AG09319 (cell line): ENCODE data around the gene CT47A1.
"Not testable (repeated sequence)": the region's sequence is repeated elsewhere in the genome, so short reads cannot be mapped to it uniquely, and the experiment has no call there.

Experiments
- DNase-seq: peaks from one replicate; pipeline ENCODE4 v3.0.0-alpha.2; 2010; ENCODE audit warnings: low read depth; ENCODE audit errors: extremely low read depth
- TF ChIP-seq, protein P1 (sequence below): IDR thresholded peaks from 2 replicates; pipeline ENCODE4 v1.5.1; 2011; ENCODE audit warnings: low read depth, mild to moderate bottlenecking, inconsistent platforms, low read length, moderate library complexity

Gene CT47A1

DNA sequence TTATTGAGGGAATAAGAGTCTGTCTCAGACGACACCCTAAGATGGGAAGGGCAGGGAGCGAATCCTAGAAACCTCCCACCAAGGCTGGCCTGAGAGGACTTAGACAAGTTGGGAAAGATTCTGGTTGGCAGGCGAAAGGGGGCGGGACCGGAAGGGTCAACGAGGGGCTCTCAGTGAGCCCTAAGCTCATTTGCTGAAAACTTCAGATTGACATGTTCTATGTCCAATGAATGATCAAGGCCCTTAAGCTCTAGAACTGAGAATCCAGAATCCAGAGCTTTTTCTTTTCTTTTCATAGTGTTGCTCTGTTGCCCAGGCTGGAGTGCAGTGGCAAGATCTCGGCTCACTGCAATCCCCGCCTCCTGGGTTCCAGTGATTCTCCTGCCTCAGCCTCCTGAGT, at the start of gene CT47A1:
Gene CT47A1, minus strand, starts transcription at position 101 of the 400 bp plus-strand sequence. CDS start 231 bp downstream, outside the sequence.
- not testable (repeated sequence) for DNase-seq

DNA sequence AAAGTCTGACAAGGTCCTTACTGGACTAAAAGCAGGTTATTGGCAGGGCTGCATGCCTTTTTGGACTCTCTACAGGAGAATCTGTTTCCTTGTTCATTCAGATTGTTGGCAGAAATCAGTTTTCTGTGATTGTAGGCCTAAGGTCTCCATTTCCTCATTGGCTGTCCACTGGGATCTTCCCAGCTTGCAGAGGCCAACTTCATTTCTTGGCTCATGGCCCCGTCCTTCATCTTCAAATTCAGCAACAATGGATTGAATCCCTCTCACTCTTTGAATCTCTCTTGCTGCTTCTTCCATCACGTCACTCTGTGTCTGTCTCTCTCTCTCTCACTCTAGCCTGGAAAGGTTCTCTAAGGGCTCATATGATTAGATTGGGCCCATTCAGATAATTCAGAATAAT, 47.0 kb upstream of the CT47A1 start:
- TF ChIP-seq, protein P1, sequence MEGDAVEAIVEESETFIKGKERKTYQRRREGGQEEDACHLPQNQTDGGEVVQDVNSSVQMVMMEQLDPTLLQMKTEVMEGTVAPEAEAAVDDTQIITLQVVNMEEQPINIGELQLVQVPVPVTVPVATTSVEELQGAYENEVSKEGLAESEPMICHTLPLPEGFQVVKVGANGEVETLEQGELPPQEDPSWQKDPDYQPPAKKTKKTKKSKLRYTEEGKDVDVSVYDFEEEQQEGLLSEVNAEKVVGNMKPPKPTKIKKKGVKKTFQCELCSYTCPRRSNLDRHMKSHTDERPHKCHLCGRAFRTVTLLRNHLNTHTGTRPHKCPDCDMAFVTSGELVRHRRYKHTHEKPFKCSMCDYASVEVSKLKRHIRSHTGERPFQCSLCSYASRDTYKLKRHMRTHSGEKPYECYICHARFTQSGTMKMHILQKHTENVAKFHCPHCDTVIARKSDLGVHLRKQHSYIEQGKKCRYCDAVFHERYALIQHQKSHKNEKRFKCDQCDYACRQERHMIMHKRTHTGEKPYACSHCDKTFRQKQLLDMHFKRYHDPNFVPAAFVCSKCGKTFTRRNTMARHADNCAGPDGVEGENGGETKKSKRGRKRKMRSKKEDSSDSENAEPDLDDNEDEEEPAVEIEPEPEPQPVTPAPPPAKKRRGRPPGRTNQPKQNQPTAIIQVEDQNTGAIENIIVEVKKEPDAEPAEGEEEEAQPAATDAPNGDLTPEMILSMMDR, result no peak
- DNase-seq, result no peak

DNA sequence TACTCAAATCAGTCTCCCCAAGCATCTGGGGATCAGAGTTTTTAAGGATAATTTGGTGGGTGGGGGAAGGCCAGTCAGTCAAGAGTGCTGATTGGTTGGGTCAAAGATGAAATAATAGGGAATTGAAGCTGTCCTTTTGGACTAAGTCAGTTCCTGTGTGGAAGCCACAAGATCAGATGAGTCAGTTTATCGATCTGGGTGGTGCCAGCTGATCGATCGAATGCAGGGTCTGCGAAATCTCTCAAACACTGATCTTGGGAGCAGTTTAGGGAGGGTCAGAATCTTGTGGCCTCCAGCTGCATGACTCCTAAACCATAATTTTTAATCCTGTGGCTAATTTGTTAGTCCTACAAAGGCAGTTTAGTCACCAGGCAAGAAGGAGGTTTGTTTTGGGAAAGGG, 44.5 kb upstream of the CT47A1 start:
- TF ChIP-seq, protein P1, result no peak

DNA sequence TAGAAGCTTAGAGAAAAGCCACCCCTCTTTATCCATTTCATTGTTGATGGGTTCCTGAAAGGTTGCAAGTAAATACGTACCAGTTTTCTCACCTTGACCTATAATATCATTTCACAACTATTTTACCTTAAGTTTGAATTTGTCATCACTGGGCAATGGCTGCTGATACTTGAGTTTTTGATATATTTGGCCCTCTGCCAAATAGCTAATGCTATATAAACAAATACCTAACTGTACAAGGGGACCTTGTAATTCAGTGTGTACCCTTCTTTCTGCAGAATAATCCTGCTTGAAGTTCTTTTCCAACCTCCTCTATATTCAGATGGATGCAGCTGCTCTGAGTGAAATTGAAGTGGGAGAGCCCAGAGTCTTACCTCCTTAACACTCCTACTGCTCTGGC, 42.9 kb upstream of the CT47A1 start:
- DNase-seq, result no peak
- TF ChIP-seq, protein P1, result no peak

More for the DNA sequence above, 44.5 kb upstream of the CT47A1 start:
- DNase-seq, result no peak

DNA sequence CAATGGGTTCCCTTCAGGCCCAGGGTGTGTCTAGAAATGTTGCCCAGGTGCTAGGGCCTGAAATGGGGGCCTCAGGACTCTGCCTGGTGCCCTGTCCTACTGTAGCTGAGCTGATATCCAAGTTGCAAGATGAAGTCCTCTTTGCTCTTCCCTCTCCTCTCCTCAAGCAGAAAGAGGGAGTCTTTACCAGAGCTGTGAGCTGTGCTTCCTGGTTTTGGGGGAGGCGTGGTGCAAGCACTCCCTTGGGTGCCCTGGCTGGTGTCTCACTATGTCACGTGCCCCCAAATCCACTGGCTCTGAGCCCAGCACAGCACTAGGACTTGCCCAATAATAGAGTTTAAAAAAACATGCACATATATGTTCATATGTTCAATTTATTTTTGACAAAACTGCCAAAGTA, 29.3 kb upstream of the CT47A1 start:
- DNase-seq, result no peak
- TF ChIP-seq, protein P1, result no peak

DNA sequence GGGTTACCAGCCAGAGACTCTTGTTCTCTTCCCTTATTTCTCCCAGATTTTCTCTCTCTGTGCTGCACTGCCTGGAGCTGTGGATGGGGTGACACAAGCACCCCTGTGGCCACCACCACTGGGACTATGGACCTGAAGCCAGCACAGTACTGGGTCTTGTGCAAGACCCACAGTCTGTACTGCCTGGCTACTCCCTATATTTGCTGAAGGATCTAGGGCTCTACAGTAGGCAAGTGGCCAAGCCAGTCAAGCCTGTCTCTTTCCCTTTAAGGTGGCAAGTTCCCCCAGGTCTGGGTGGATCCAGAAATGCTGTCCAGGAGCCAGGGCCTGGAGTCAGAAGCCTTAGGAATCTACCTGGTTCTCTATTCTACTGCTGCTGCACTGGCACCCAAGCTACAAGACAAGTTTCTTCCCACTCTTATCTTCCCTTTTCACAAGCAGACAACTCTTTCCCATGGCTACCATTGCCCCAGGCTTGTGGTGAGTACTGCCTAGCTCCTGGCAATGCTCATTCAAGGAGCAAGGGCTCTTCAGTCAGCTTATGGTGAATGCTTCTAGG, 28.4 kb upstream of the CT47A1 start:
- DNase-seq, result no peak
- TF ChIP-seq, protein P1, result no peak

DNA sequence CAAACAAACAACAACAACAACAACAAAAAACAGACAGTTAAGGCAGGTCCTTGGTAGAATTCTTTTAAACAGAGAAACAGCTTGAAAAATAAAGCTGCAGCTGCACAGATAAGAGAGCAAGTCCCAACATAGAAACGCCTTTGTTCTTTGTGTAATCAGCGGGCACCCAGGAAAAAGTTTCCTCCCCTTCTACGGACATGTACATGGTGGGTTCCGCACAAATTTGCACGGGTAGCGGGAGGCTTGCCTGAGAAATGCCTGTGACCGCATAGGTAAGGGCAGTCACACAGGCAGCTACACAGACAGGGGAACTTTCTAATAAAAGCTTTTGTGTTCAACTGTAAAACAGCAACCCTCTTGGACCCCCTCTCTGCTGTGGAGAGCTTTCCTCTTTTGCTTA, 25.7 kb upstream of the CT47A1 start:
- DNase-seq, result no peak
- TF ChIP-seq, protein P1, result no peak

DNA sequence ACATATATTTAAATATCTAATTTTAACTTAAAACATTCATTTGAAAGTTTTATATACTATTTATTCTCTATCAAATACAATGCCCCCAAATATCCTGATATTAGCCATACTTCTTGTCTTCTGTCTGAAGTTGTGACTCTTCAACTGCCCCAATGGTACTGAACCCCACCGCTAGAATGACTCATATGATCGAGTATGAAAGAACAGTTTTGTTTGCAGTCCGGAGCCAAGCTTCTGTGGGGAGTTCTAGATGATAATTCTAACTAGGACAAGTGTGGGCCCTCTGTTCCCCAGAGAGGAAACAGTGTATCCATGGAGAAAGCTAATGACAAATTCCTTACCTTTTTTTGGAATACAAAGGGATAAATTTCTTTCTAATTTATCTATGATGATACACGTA, 24.7 kb upstream of the CT47A1 start:
- no peak for DNase-seq
- TF ChIP-seq, protein P1, result no peak
